ENCODE measurements around the gene HDAC4. TPM values are rescaled to one million over a fixed set of nuclear protein-coding genes. Genes with fewer than 3 reads are reported as not detected.

The HDAC4 gene
- polyA plus RNA-seq, 2 of the 4 experiments (the other 2 are of a cell fraction): 8.6 to 10.4 TPM

DNA sequence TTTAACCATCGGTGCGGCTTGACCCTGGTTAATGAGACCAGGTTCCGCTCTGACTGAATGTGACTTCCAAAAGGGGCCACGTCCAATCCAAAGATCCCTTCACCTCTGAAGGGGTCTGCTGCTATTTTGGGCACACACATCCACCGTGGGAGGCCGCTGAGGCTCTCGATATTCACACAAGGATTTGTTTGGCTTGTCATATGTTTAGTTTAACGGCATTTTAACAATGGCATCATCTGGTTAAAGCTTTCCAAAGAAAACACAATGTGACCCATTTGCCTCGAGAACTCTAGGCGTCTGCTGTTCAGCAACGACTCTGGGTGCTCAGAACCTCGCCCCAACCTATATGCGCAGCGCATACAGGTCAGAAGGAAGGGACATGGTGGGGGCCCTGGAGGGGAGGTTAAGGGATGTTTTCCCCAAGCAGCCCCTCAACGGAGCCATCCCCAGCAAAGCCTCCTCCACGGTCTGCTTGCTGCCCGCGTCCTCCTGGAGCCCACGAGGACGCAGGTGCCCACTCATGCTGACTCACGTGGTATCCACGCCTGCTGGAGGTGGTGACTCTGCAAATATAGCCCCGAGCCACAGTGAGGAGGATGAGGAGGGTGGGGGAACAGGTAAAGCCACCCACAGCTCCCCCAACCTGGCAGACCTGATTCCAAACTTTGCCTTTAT lies 260.3 kb downstream of the HDAC4 start:
- DNase-seq (ENCODE audit: low read depth in 1 of 2, low spot score in 1 of 2) (no peak), FAIRE-seq (no peak), ATAC-seq (no peak)
- Histone ChIP-seq H3K4me3 (no peak overlapping the region), H3K27ac (no peak overlapping the region), H3K4me2 (no peak overlapping the region), H3K9me3 (no peaks in the 10 kb centered on the region), H3K4me1 (no peaks in the 10 kb centered on the region)
- POLR2A ChIA-PET: no interaction called here
- TF ChIP-seq ESRRA (IDR thresholded peaks at IDR 0.05; ENCODE audit: borderline replicate concordance, low read length): no peak
- WGBS (ENCODE audit: missing lambda C conversion rate): 91% methylated on average over 23 of the region's 23 CpGs
- CTCF ChIA-PET: interaction anchor here (0.9 to 1.1 kb wide), 2 partner anchors 8 to 55 kb away, joined by 3 to 4 read pairs; no protein-coding TSS in a partner anchor

- TF ChIP-seq, protein P1, sequence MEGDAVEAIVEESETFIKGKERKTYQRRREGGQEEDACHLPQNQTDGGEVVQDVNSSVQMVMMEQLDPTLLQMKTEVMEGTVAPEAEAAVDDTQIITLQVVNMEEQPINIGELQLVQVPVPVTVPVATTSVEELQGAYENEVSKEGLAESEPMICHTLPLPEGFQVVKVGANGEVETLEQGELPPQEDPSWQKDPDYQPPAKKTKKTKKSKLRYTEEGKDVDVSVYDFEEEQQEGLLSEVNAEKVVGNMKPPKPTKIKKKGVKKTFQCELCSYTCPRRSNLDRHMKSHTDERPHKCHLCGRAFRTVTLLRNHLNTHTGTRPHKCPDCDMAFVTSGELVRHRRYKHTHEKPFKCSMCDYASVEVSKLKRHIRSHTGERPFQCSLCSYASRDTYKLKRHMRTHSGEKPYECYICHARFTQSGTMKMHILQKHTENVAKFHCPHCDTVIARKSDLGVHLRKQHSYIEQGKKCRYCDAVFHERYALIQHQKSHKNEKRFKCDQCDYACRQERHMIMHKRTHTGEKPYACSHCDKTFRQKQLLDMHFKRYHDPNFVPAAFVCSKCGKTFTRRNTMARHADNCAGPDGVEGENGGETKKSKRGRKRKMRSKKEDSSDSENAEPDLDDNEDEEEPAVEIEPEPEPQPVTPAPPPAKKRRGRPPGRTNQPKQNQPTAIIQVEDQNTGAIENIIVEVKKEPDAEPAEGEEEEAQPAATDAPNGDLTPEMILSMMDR (IDR thresholded peaks at IDR 0.05): no peak
- TF ChIP-seq ZSCAN20 (CRISPR knock-in tag; IDR thresholded peaks at IDR 0.05): no peak
- no peak for TF ChIP-seq CHD4 (IDR thresholded peaks at IDR 0.05; ENCODE audit: borderline replicate concordance)
- TF ChIP-seq CBX8 (IDR thresholded peaks at IDR 0.05): no peak
- TF ChIP-seq FOSL2 (IDR thresholded peaks at IDR 0.05): no peak
- TF ChIP-seq FOSL2 (CRISPR knock-in tag; IDR thresholded peaks at IDR 0.05): no peak
- no peak for TF ChIP-seq POLR2AphosphoS2 (conservative IDR thresholded peaks at IDR 0.05; ENCODE audit: low read length)
- TF ChIP-seq RAD21 (conservative IDR thresholded peaks at IDR 0.05 in 1 of 2, IDR thresholded peaks at IDR 0.05 in 1 of 2): no peak
- TF ChIP-seq CHD2 (IDR thresholded peaks at IDR 0.05; ENCODE audit: low read length, partially characterized antibody): no peak
- no peak for TF ChIP-seq KDM5A (IDR thresholded peaks at IDR 0.05)
- TF ChIP-seq HES2 (IDR thresholded peaks at IDR 0.05): no peak
- TF ChIP-seq EHF (CRISPR knock-in tag; IDR thresholded peaks at IDR 0.05): no peak
- no peak for TF ChIP-seq MAZ (IDR thresholded peaks at IDR 0.05; ENCODE audit: borderline replicate concordance, low read depth, low read length)
- no peak for TF ChIP-seq GATA3 (IDR thresholded peaks at IDR 0.05; ENCODE audit: borderline replicate concordance)
- Histone ChIP-seq H3K4me2 (no peak overlapping the region), H3K9me3 (no peaks in the 10 kb centered on the region), H3K4me3 (no peak overlapping the region), H3K4me1 (no peaks in the 10 kb centered on the region), H3K27ac (no peak overlapping the region)
- FAIRE-seq (no peak), ATAC-seq (no peak), DNase-seq (ENCODE audit: low read depth in 1 of 2, low spot score in 1 of 2) (no peak)
- ChIA-PET POLR2A (no interaction called here), CTCF (interaction anchor here (1.0 to 1.1 kb wide), 2 partner anchors 11 to 55 kb away, joined by 3 read pairs; no protein-coding TSS in a partner anchor)
- 94% methylated on average over 27 of the region's 29 CpGs for WGBS (ENCODE audit: missing lambda C conversion rate)
Observed at GRCh38 chr2:239139566-239139965, 261.3 kb downstream of the HDAC4 start.

DNA sequence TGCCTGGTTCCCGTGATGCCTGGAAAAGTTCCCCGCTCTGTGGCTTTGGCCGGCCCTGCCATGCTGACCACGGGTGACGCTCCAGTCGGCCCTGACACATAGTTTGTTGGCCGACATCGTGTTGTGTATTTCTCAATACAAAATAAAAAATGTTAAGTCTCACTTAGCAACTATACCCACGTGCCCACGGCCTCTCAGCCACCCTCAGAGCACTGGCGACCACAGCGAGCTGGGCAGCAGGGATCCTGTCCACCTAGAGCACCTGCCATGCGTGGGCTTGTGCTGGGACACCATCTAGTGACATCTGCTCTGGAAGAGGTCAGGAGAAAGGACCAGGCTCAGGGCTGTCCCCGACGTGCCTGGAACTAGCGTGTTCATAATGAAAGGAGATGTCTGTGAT lies 261.7 kb downstream of the HDAC4 start:
- H3K4me2 ChIP-seq: no peak overlapping the region
- ChIA-PET CTCF (interaction anchor here (0.6 to 1.0 kb wide), 2 partner anchors 11 to 103 kb away, joined by 3 read pairs; no protein-coding TSS in a partner anchor), POLR2A (no interaction called here)
- no peak overlapping the region for H3K4me3 ChIP-seq
- TF ChIP-seq RAD21 (conservative IDR thresholded peaks at IDR 0.05 in 1 of 2, IDR thresholded peaks at IDR 0.05 in 1 of 2) (no peak), PHF8 (IDR thresholded peaks at IDR 0.05; ENCODE audit: borderline replicate concordance, low read depth) (no peak), HES2 (IDR thresholded peaks at IDR 0.05) (no peak), NR3C1 (IDR thresholded peaks at IDR 0.05) (no peak), HOXB13 (CRISPR knock-in tag; IDR thresholded peaks at IDR 0.05; ENCODE audit: low read depth) (no peak), HOXA7 (CRISPR knock-in tag; IDR thresholded peaks at IDR 0.05) (no peak), MAZ (IDR thresholded peaks at IDR 0.05; ENCODE audit: borderline replicate concordance, low read depth, low read length) (no peak), EHMT2 (IDR thresholded peaks at IDR 0.05; ENCODE audit: low read depth) (no peak), POLR2AphosphoS2 (conservative IDR thresholded peaks at IDR 0.05; ENCODE audit: low read length) (no peak), TFCP2L1 (CRISPR knock-in tag; IDR thresholded peaks at IDR 0.05) (no peak), CBX2 (IDR thresholded peaks at IDR 0.05; ENCODE audit: borderline replicate concordance, low read depth) (no peak), CHD4 (IDR thresholded peaks at IDR 0.05; ENCODE audit: borderline replicate concordance) (no peak), JUNB (IDR thresholded peaks at IDR 0.05) (no peak), FOXS1 (CRISPR knock-in tag; IDR thresholded peaks at IDR 0.05) (no peak), BHLHE40 (IDR thresholded peaks at IDR 0.05; ENCODE audit: low read depth, low read length) (no peak)
- TF ChIP-seq, protein P2, sequence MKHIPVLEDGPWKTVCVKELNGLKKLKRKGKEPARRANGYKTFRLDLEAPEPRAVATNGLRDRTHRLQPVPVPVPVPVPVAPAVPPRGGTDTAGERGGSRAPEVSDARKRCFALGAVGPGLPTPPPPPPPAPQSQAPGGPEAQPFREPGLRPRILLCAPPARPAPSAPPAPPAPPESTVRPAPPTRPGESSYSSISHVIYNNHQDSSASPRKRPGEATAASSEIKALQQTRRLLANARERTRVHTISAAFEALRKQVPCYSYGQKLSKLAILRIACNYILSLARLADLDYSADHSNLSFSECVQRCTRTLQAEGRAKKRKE (CRISPR knock-in tag; IDR thresholded peaks at IDR 0.05; ENCODE audit: low read depth): no peak
- no peaks in the 10 kb centered on the region for H3K9me3 ChIP-seq
- no peak for ATAC-seq
- 95% methylated on average over 16 of the region's 16 CpGs for WGBS (ENCODE audit: missing lambda C conversion rate)
- no peaks in the 10 kb centered on the region for H3K4me1 ChIP-seq
- DNase-seq (ENCODE audit: low read depth in 1 of 2, low spot score in 1 of 2): no peak
- no peak for FAIRE-seq
- H3K27ac ChIP-seq: no peak overlapping the region

Measured in A549 (cell line).